ENCODE results near the gene NCKIPSD.

NCKIPSD gene

DNA sequence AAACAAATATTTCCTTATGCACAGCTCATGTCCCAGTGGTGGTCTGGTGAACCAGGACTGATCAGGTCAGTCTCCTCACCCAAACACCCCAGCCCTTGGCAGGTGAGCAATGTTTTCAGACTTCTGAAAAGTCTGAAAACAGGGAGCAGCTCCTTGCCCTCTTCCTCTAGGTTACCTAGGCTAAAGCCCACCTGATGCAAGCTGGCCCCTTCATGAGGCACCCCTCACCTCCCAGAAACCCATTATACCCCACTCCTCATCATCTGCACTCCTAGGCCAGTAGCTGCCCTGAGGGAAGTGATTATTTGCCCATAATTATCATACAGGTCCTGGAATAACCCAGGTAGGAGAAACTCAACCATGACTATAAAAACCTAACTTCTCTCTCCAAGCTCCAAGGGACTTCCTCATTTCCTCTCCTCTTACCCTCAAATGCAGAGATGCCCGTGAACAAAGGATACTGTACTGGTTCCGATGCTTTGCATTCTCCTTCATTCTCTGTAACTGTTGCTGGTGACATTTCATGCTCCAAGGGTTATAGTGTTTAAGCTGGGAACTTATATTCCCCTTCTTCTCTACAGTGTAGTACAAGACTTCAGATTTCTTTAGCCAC is 5.2 kb upstream of the NCKIPSD start (continued):
- TF ChIP-seq, protein P1, sequence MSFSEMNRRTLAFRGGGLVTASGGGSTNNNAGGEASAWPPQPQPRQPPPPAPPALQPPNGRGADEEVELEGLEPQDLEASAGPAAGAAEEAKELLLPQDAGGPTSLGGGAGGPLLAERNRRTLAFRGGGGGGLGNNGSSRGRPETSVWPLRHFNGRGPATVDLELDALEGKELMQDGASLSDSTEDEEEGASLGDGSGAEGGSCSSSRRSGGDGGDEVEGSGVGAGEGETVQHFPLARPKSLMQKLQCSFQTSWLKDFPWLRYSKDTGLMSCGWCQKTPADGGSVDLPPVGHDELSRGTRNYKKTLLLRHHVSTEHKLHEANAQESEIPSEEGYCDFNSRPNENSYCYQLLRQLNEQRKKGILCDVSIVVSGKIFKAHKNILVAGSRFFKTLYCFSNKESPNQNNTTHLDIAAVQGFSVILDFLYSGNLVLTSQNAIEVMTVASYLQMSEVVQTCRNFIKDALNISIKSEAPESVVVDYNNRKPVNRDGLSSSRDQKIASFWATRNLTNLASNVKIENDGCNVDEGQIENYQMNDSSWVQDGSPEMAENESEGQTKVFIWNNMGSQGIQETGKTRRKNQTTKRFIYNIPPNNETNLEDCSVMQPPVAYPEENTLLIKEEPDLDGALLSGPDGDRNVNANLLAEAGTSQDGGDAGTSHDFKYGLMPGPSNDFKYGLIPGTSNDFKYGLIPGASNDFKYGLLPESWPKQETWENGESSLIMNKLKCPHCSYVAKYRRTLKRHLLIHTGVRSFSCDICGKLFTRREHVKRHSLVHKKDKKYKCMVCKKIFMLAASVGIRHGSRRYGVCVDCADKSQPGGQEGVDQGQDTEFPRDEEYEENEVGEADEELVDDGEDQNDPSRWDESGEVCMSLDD (tag by site-specific recombination; IDR thresholded peaks at IDR 0.05) = no peak
- TF ChIP-seq ZNF830 (tag by site-specific recombination; IDR thresholded peaks at IDR 0.05; ENCODE audit: low read depth) (no peak), ZNF707 (tag by site-specific recombination; IDR thresholded peaks at IDR 0.05) (no peak), ZNF391 (tag by site-specific recombination; IDR thresholded peaks at IDR 0.05; ENCODE audit: borderline replicate concordance, low read depth) (no peak), ZNF155 (tag by site-specific recombination; IDR thresholded peaks at IDR 0.05) (no peak), ZNF555 (tag by site-specific recombination; conservative IDR thresholded peaks at IDR 0.05) (no peak), KLF7 (tag by site-specific recombination; IDR thresholded peaks at IDR 0.05; ENCODE audit: borderline replicate concordance) (no peak), ZXDB (tag by site-specific recombination; IDR thresholded peaks at IDR 0.05) (no peak), KLF8 (tag by site-specific recombination; IDR thresholded peaks at IDR 0.05) (no peak)
- TF ChIP-seq, protein P2, sequence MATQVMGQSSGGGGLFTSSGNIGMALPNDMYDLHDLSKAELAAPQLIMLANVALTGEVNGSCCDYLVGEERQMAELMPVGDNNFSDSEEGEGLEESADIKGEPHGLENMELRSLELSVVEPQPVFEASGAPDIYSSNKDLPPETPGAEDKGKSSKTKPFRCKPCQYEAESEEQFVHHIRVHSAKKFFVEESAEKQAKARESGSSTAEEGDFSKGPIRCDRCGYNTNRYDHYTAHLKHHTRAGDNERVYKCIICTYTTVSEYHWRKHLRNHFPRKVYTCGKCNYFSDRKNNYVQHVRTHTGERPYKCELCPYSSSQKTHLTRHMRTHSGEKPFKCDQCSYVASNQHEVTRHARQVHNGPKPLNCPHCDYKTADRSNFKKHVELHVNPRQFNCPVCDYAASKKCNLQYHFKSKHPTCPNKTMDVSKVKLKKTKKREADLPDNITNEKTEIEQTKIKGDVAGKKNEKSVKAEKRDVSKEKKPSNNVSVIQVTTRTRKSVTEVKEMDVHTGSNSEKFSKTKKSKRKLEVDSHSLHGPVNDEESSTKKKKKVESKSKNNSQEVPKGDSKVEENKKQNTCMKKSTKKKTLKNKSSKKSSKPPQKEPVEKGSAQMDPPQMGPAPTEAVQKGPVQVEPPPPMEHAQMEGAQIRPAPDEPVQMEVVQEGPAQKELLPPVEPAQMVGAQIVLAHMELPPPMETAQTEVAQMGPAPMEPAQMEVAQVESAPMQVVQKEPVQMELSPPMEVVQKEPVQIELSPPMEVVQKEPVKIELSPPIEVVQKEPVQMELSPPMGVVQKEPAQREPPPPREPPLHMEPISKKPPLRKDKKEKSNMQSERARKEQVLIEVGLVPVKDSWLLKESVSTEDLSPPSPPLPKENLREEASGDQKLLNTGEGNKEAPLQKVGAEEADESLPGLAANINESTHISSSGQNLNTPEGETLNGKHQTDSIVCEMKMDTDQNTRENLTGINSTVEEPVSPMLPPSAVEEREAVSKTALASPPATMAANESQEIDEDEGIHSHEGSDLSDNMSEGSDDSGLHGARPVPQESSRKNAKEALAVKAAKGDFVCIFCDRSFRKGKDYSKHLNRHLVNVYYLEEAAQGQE (tag by site-specific recombination; IDR thresholded peaks at IDR 0.05) = no peak

DNA sequence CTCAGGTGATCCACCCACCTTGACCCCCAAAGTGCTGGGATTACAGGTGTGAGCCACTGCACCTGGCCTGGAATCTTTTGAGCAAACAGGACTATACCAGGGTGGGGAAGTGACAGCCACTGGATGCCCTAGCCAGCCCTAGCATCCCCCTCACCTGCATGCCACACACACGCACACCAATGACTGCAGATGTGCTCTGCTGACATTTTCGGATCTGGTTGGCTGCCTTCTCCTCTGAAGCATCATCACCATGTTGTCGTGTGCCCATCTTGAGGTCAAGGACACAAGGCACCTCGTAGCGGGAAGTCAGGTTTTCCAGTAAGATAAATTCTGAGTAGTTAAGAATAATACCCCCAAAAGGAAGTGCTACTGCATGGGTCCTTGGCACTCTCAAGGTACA is 3.7 kb upstream of the NCKIPSD start:
- TF ChIP-seq ZNF76 (tag by site-specific recombination; IDR thresholded peaks at IDR 0.05; ENCODE audit: borderline replicate concordance, low read depth) (no peak), ZNF391 (tag by site-specific recombination; IDR thresholded peaks at IDR 0.05; ENCODE audit: borderline replicate concordance, low read depth) (no peak), ZNF366 (tag by site-specific recombination; conservative IDR thresholded peaks at IDR 0.05) (no peak), ZBTB21 (tag by site-specific recombination; IDR thresholded peaks at IDR 0.05) (no peak), ZNF548 (tag by site-specific recombination; IDR thresholded peaks at IDR 0.05) (no peak), ZNF677 (tag by site-specific recombination; IDR thresholded peaks at IDR 0.05) (no peak), SCRT1 (tag by site-specific recombination; IDR thresholded peaks at IDR 0.05; ENCODE audit: borderline replicate concordance) (no peak), ZNF202 (tag by site-specific recombination; IDR thresholded peaks at IDR 0.05; ENCODE audit: borderline replicate concordance) (no peak), KLF8 (tag by site-specific recombination; IDR thresholded peaks at IDR 0.05) (no peak), ZNF416 (tag by site-specific recombination; IDR thresholded peaks at IDR 0.05) (no peak)
- TF ChIP-seq, protein P3, sequence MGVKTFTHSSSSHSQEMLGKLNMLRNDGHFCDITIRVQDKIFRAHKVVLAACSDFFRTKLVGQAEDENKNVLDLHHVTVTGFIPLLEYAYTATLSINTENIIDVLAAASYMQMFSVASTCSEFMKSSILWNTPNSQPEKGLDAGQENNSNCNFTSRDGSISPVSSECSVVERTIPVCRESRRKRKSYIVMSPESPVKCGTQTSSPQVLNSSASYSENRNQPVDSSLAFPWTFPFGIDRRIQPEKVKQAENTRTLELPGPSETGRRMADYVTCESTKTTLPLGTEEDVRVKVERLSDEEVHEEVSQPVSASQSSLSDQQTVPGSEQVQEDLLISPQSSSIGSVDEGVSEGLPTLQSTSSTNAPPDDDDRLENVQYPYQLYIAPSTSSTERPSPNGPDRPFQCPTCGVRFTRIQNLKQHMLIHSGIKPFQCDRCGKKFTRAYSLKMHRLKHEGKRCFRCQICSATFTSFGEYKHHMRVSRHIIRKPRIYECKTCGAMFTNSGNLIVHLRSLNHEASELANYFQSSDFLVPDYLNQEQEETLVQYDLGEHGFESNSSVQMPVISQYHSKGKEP (tag by site-specific recombination; IDR thresholded peaks at IDR 0.05) = no peak
- TF ChIP-seq, protein P4, sequence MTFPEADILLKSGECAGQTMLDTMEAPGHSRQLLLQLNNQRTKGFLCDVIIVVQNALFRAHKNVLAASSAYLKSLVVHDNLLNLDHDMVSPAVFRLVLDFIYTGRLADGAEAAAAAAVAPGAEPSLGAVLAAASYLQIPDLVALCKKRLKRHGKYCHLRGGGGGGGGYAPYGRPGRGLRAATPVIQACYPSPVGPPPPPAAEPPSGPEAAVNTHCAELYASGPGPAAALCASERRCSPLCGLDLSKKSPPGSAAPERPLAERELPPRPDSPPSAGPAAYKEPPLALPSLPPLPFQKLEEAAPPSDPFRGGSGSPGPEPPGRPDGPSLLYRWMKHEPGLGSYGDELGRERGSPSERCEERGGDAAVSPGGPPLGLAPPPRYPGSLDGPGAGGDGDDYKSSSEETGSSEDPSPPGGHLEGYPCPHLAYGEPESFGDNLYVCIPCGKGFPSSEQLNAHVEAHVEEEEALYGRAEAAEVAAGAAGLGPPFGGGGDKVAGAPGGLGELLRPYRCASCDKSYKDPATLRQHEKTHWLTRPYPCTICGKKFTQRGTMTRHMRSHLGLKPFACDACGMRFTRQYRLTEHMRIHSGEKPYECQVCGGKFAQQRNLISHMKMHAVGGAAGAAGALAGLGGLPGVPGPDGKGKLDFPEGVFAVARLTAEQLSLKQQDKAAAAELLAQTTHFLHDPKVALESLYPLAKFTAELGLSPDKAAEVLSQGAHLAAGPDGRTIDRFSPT (tag by site-specific recombination; IDR thresholded peaks at IDR 0.05) = no peak
- TF ChIP-seq, protein P5, sequence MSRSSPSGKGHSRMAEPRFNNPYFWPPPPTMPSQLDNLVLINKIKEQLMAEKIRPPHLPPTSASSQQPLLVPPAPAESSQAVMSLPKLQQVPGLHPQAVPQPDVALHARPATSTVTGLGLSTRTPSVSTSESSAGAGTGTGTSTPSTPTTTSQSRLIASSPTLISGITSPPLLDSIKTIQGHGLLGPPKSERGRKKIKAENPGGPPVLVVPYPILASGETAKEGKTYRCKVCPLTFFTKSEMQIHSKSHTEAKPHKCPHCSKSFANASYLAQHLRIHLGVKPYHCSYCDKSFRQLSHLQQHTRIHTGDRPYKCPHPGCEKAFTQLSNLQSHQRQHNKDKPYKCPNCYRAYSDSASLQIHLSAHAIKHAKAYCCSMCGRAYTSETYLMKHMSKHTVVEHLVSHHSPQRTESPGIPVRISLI (tag by site-specific recombination; IDR thresholded peaks at IDR 0.05) = no peak
- H3K9me3 ChIP-seq (ENCODE audit: control insufficient read depth, insufficient read depth, low read depth, low read length) = no peaks in the 10 kb centered on the region
- no peak overlapping the region for H3K27ac ChIP-seq (ENCODE audit: extremely low read depth, low read depth, low read length)
- peaks cover 33 to 72% of the 10 kb centered on the region in 2 experiments for H3K36me3 ChIP-seq (ENCODE audit: control insufficient read depth in 2 of 2, insufficient read depth in 1 of 2, low read length in 2 of 2)
- peaks cover 3% of the 10 kb centered on the region for H3K4me1 ChIP-seq (ENCODE audit: control insufficient read depth, insufficient read depth, low read length)
- no peak overlapping the region for H3K4me3 ChIP-seq (ENCODE audit: low read depth, low read length)
- CTCF ChIA-PET = no interaction called here
- POLR2A ChIA-PET = interaction anchor here (0.6 kb wide), 1 partner anchor 455 kb away, joined by 6 read pairs; no protein-coding TSS in a partner anchor

Measured in HEK293 (cell line).